Activated CD8-positive, alpha-beta memory T cell treated with anti-CD3 and anti-CD28 coated beads for 24 hours (primary cell): ENCODE results near the gene HIVEP1.

Experiments
- DNase-seq: peaks from one replicate; pipeline ENCODE4 v3.0.0-alpha.2; 2020

The HIVEP1 gene

GRCh38 chr6:12012038-12012557, at the start of gene HIVEP1:
TSS of gene HIVEP1 (plus strand) at chr6:12012312. CDS start at chr6:12015629, 3,317 bp downstream.
- DNase-seq: peak; percentile 76

GRCh38 chr6:11963756-11964500, 48.2 kb upstream of the HIVEP1 start:
- DNase-seq: no peak

- DNase-seq: no peak
Observed at GRCh38 chr6:11964729-11965335, 47.3 kb upstream of the HIVEP1 start.

- DNase-seq: no peak
Observed at GRCh38 chr6:11965499-11965898, 46.6 kb upstream of the HIVEP1 start.

- DNase-seq: no peak
Observed at GRCh38 chr6:11968241-11968806, 43.8 kb upstream of the HIVEP1 start.

- DNase-seq: no peak
Observed at GRCh38 chr6:11969092-11969491, 43.0 kb upstream of the HIVEP1 start.

- no peak for DNase-seq
Observed at GRCh38 chr6:11970114-11970513, 42.0 kb upstream of the HIVEP1 start.

GRCh38 chr6:11971154-11971553, 41.0 kb upstream of the HIVEP1 start:
- no peak for DNase-seq

GRCh38 chr6:11972270-11972669, 39.8 kb upstream of the HIVEP1 start:
- no peak for DNase-seq

- no peak for DNase-seq
Observed at GRCh38 chr6:11972806-11973205, 39.3 kb upstream of the HIVEP1 start.

- DNase-seq: no peak
Observed at GRCh38 chr6:11973238-11973637, 38.9 kb upstream of the HIVEP1 start.

- DNase-seq: no peak
Observed at GRCh38 chr6:11974089-11974488, 38.0 kb upstream of the HIVEP1 start.

GRCh38 chr6:11975353-11975977, 36.6 kb upstream of the HIVEP1 start:
- no peak for DNase-seq

GRCh38 chr6:11976489-11976888, 35.6 kb upstream of the HIVEP1 start:
- DNase-seq: no peak

GRCh38 chr6:11977193-11977592, 34.9 kb upstream of the HIVEP1 start:
- DNase-seq: no peak

- no peak for DNase-seq
Observed at GRCh38 chr6:11977738-11978137, 34.4 kb upstream of the HIVEP1 start.

- DNase-seq: no peak
Observed at GRCh38 chr6:11978169-11978987, 33.7 kb upstream of the HIVEP1 start.

GRCh38 chr6:11979866-11980265, 32.2 kb upstream of the HIVEP1 start:
- no peak for DNase-seq

- DNase-seq: no peak
Observed at GRCh38 chr6:11983306-11983705, 28.8 kb upstream of the HIVEP1 start.

- DNase-seq: no peak
Observed at GRCh38 chr6:11987386-11987785, 24.7 kb upstream of the HIVEP1 start.

GRCh38 chr6:11989386-11989785, 22.7 kb upstream of the HIVEP1 start:
- no peak for DNase-seq

- no peak for DNase-seq
Observed at GRCh38 chr6:11992086-11992485, 20.0 kb upstream of the HIVEP1 start.
